ENCODE data around the gene SNUPN.
"Not testable (repeated sequence)": the region's sequence is repeated elsewhere in the genome, so short reads cannot be mapped to it uniquely, and the experiment has no call there.

SNUPN gene

GRCh38 chr15:75578173-75578947 is 47.2 kb downstream of the SNUPN start:
- DNase-seq = peak; percentile 20

GRCh38 chr15:75577401-75578172 is 47.9 kb downstream of the SNUPN start:
- DNase-seq = no peak

- DNase-seq = no peak
Observed at GRCh38 chr15:75573648-75574384, 51.7 kb downstream of the SNUPN start.

GRCh38 chr15:75570126-75570845 is 55.2 kb downstream of the SNUPN start:
- no peak for DNase-seq

- no peak for DNase-seq
Observed at GRCh38 chr15:75565062-75565970, 60.2 kb downstream of the SNUPN start.

- no peak for DNase-seq
Observed at GRCh38 chr15:75561888-75562287, 63.6 kb downstream of the SNUPN start.

GRCh38 chr15:75559360-75559759 is 66.2 kb downstream of the SNUPN start:
- DNase-seq = not testable (repeated sequence)

GRCh38 chr15:75558955-75559354 is 66.6 kb downstream of the SNUPN start:
- DNase-seq = not testable (repeated sequence)

- no peak for DNase-seq
Observed at GRCh38 chr15:75554717-75555116, 70.8 kb downstream of the SNUPN start.

GRCh38 chr15:75553659-75554058 is 71.9 kb downstream of the SNUPN start:
- no peak for DNase-seq

- DNase-seq = no peak
Observed at GRCh38 chr15:75551091-75551490, 74.4 kb downstream of the SNUPN start.
